Colonic mucosa (tissue), 4 donors: Measurements from ENCODE around the gene NCKAP5. TPM values are rescaled to one million over a fixed set of nuclear protein-coding genes. Genes with fewer than 3 reads are reported as not detected.
"Not testable (repeated sequence)": the region's sequence is repeated elsewhere in the genome, so short reads cannot be mapped to it uniquely, and the experiment has no call there.

Experiments
- DNase-seq: peaks from one replicate; pipeline ENCODE4 v3.0.0-alpha.2; 2020
- H3K27ac ChIP-seq: fragments of 200-600 bp; one replicate; pipeline ENCODE4 v1.8.0; 2021
- H3K27me3 ChIP-seq: fragments of 200-600 bp; one replicate; pipeline ENCODE4 v1.8.0; 2021
- H3K36me3 ChIP-seq: fragments of 200-600 bp; one replicate; pipeline ENCODE4 v1.8.0; 2021
- H3K4me1 ChIP-seq: fragments of 200-600 bp; one replicate; pipeline ENCODE4 v1.8.0; 2021; ENCODE audit warnings: mild to moderate bottlenecking
- H3K4me3 ChIP-seq: fragments of 200-600 bp; one replicate; pipeline ENCODE4 v1.8.0; 2021
- H3K9ac ChIP-seq, 2 donors: one replicate each; pipeline ENCODE4 v1.7.0; 2013; ENCODE audit warnings: control low read depth in 2 of 2, low read depth in 2 of 2, low read length in 2 of 2
- H3K9me3 ChIP-seq: fragments of 200-600 bp; one replicate; pipeline ENCODE4 v1.8.0; 2021
- intact Hi-C: fragments of 100-400 bp; cut with DNase I; formaldehyde crosslinking; loops from one replicate; pipeline ENCODE4 v1.14.1; 2022
- total RNA-seq, 2 donors: library from RNA; stranded (reverse); fragmentation: NEBNext Ultra II Directional in 1 of 2; extraction: Animal tissue kit (Norgen Biotek cat#: 25700) in 1 of 2; gene quantifications; one replicate each; pipeline ENCODE4 v1.2.1, GENCODE V29; 2021
- TF ChIP-seq, protein P1 (sequence below): fragments of 200-600 bp; IDR thresholded peaks from one replicate; pipeline ENCODE4 v1.8.0; 2022; ENCODE audit warnings: antibody characterized with exemption, mild to moderate bottlenecking
- donor health status: healthy.
- donor health status: DM: no; HTN: no; CAD: no.
- donor health status: DM: no; HTN: no; CAD: no.

NCKAP5 gene
- total RNA-seq, 2 donors from 2014 or later = 2.9 to 3.7 TPM

DNA sequence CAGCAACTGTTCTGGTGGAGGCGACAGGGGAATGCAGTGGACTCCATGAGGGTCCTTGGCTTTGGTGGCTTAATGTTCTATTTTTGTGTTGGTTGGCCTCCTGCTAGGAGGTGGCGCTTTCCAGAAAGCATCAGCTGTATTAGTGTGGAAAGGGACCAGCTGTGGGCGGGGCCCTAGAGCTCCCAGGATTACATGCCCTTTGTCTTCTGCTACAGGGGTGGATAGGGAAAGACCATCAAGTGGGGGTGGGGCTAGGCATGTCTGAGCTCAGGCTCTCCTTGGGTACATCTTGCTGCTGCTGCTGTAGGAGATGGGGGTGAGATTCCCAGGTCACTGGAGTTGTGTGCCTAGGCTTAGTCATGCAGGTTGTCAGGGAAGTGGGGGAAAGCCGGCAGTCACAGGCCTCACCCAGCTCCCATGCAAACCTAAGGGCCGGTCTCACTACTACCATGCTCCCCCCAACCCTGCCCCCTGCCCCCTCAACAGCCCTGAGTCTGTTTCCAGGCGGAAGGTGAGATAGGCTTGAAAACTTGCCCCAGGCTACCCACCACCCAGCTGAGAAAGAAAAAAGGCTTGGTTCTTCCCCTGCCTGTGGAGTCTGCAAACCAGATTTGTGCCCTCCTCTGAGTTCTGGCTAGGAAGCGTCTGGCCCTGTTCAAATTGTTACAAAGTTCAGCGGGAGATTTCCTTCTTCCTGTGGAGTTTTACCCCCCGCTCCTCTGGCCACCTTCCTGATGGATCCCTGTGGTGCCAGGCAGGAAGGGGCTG lies 756.9 kb downstream of the NCKAP5 start:
- DNase-seq = no peak
- H3K4me3 ChIP-seq = no peak overlapping the region
- H3K9me3 ChIP-seq = no peaks in the 10 kb centered on the region
- no peaks in the 10 kb centered on the region for H3K27me3 ChIP-seq
- TF ChIP-seq, protein P1, sequence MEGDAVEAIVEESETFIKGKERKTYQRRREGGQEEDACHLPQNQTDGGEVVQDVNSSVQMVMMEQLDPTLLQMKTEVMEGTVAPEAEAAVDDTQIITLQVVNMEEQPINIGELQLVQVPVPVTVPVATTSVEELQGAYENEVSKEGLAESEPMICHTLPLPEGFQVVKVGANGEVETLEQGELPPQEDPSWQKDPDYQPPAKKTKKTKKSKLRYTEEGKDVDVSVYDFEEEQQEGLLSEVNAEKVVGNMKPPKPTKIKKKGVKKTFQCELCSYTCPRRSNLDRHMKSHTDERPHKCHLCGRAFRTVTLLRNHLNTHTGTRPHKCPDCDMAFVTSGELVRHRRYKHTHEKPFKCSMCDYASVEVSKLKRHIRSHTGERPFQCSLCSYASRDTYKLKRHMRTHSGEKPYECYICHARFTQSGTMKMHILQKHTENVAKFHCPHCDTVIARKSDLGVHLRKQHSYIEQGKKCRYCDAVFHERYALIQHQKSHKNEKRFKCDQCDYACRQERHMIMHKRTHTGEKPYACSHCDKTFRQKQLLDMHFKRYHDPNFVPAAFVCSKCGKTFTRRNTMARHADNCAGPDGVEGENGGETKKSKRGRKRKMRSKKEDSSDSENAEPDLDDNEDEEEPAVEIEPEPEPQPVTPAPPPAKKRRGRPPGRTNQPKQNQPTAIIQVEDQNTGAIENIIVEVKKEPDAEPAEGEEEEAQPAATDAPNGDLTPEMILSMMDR = no peak
- H3K36me3 ChIP-seq = no peaks in the 10 kb centered on the region
- no peak overlapping the region for H3K9ac ChIP-seq
- no peak overlapping the region for H3K27ac ChIP-seq
- intact Hi-C loops = no loop called here
- H3K4me1 ChIP-seq = no peaks in the 10 kb centered on the region

DNA sequence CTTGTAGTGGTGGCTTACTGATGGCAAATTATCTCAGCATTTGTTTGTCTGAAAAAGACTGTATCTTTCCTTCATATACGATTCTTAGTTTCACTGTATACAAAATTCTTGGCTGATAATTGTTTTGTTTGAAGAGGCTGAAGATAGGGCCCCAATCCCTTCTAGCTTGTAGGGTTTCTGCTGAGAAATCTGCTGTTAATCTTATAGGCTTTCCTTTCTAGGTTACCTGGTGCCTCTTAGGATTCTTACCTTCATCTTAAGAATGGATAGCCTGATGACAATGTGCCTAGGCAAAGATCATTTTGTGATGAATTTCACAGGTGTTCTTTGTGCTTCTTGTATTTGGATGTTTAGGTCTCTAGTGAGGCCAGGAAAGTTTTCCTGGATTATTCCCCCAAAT lies 758.3 kb downstream of the NCKAP5 start:
- H3K27ac ChIP-seq, H3K9me3 ChIP-seq, H3K4me1 ChIP-seq, intact Hi-C loops, DNase-seq, H3K27me3 ChIP-seq, H3K4me3 ChIP-seq, H3K36me3 ChIP-seq, H3K9ac ChIP-seq: not testable (repeated sequence)

DNA sequence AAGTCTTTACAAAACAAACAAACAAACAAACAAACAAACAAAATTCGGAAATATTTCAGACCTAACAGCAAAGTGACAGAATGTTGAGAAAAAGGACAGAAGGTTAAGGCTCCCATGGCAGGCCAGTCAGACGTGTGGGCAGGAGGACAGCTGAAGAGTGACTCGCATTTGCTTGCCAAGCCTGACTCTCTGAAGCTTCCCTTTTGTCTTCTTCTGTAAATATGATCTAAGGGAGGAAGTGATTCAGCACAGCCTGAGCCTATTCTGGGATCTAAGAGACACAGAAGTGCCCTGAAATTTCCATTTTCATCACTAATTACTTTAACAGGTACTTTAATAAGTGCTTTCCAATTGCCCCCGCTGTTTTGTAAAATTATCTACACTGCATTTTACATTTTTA lies 764.2 kb downstream of the NCKAP5 start:
- intact Hi-C loops = no loop called here
- TF ChIP-seq, protein P1 = no peak
- no peak for DNase-seq
- Histone ChIP-seq H3K9me3 (no peaks in the 10 kb centered on the region), H3K4me1 (no peaks in the 10 kb centered on the region), H3K9ac (no peak overlapping the region), H3K27ac (no peak overlapping the region), H3K4me3 (no peak overlapping the region), H3K27me3 (no peaks in the 10 kb centered on the region), H3K36me3 (no peaks in the 10 kb centered on the region)

DNA sequence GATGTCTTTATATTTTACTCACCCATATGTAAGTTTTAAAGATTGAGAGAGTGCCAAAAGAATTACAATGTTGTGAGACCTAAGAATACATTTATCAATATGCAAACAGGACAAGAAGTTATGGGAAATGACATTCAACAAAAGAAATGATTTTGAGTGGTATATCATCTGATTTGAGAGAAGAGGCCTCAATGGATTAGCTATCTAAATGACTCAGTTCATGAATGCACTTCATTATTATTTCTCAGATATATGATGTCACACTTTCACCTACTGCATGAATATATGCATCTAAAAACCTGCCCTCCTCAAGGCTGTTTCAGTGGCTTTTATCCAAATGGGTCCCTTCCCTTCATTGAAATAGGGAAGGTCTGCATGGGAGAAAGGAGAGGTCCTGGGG lies 769.9 kb downstream of the NCKAP5 start:
- no peak overlapping the region for H3K9ac ChIP-seq
- no peaks in the 10 kb centered on the region for H3K36me3 ChIP-seq
- DNase-seq = no peak
- no peaks in the 10 kb centered on the region for H3K4me1 ChIP-seq
- H3K9me3 ChIP-seq = no peaks in the 10 kb centered on the region
- intact Hi-C loops = no loop called here
- no peak overlapping the region for H3K27ac ChIP-seq
- no peaks in the 10 kb centered on the region for H3K27me3 ChIP-seq
- TF ChIP-seq, protein P1 = no peak
- no peak overlapping the region for H3K4me3 ChIP-seq

DNA sequence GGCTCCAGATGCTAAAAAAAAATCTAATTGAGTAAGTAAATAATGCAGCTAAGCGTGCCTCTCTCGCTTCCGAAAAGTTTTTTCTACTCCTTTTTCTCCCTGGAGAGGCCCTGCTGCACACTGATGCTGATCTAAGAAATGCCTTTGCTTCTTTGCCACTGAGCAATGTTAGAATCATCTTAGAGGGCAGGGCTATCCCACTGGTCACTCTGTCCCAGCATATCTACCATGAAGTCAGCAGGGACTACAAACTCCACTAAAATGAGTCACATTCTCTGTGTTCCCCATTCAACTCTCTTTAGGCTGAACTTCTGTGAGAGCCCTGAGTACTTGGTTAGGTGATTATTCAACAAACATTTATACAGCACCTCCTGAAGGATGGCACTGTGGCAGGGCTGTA lies 770.7 kb downstream of the NCKAP5 start:
- Histone ChIP-seq H3K9ac (no peak overlapping the region), H3K36me3 (no peaks in the 10 kb centered on the region), H3K4me3 (no peak overlapping the region), H3K4me1 (no peaks in the 10 kb centered on the region), H3K9me3 (no peaks in the 10 kb centered on the region), H3K27ac (no peak overlapping the region), H3K27me3 (no peaks in the 10 kb centered on the region)
- TF ChIP-seq, protein P1 = no peak
- intact Hi-C loops = no loop called here
- no peak for DNase-seq

DNA sequence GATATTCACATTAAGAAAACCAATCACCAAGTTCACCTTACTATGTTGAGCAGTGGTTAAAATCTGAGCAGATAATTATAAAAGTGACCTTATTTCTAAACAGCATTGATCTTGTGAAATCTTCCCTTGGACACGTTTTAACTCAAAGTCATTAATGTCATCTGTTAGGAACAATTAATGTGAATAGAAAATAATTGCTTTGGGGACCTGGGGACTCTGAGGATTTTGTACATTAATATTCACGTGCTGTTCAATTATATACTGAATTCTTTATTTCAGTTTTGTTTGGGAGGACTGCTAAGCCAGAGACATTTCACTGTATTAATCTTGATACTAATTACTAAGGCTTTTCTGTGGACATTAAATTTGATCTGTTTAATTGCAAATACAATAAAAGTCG lies 771.2 kb downstream of the NCKAP5 start:
- no peaks in the 10 kb centered on the region for H3K27me3 ChIP-seq
- H3K9me3 ChIP-seq = no peaks in the 10 kb centered on the region
- no peak overlapping the region for H3K4me3 ChIP-seq
- intact Hi-C loops = no loop called here
- no peaks in the 10 kb centered on the region for H3K36me3 ChIP-seq
- H3K27ac ChIP-seq = no peak overlapping the region
- TF ChIP-seq, protein P1 = no peak
- no peak for DNase-seq
- H3K4me1 ChIP-seq = no peaks in the 10 kb centered on the region
- no peak overlapping the region for H3K9ac ChIP-seq
